Stimulated activated CD4-positive, alpha-beta T cell treated with anti-CD3 and anti-CD28 coated beads, Interleukin-4, amount 100 ng/mL, for 24 hours (primary cell): ENCODE results near the gene IL22RA2.
"Not testable (repeated sequence)": the region's sequence is repeated elsewhere in the genome, so short reads cannot be mapped to it uniquely, and the experiment has no call there.

Experiments
- DNase-seq: peaks from one replicate; pipeline ENCODE4 v3.0.0-alpha.2; 2020

IL22RA2 gene

GRCh38 chr6:137119196-137120104 lies 54.0 kb downstream of the IL22RA2 start:
- DNase-seq: no peak

DNA sequence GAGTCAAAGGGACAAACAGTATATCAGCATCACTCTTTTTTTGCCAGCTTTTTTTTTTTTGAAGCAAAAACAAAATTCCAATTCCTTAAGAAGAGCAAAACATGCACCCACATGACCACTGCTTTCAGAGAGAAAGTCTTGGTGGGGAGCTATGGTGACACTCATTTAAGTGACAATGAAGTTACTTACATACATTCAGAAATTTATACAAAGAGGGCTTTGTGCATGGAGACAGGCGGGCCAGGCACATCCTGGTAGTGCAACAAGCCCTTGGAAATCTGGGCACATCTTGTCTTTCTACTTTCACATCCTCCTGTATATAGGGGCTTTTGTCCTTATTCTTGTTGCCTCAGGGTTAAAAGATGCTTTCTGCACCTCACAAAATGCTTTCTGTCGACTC lies 55.9 kb downstream of the IL22RA2 start:
- DNase-seq: no peak

DNA sequence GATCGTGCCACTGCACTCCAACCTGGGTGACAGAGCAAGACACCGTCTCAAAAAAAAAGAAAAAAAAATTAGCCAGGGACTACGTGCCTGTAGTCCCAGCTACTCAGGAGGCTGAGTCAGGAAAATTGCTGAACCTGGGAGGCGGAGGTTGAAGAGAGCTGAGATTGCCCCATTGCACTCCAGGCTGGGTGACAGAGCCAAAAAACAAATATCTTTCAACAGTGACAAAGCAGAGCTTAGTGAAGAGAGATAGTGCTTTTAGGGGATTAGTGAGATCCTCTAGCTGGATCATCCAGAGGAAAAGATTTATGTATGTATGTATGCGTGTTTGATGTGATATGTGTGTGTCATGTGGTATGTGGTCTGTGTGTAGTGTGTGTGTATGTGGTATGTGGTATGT lies 56.6 kb downstream of the IL22RA2 start:
- no peak for DNase-seq

- no peak for DNase-seq
Measured at GRCh38 chr6:137115658-137116057, 57.8 kb downstream of the IL22RA2 start.

GRCh38 chr6:137112067-137112355 lies 61.4 kb downstream of the IL22RA2 start:
- DNase-seq: no peak

GRCh38 chr6:137111296-137112066 lies 62.0 kb downstream of the IL22RA2 start:
- no peak for DNase-seq

- DNase-seq: no peak
Measured at GRCh38 chr6:137107767-137108105, 65.7 kb downstream of the IL22RA2 start.

DNA sequence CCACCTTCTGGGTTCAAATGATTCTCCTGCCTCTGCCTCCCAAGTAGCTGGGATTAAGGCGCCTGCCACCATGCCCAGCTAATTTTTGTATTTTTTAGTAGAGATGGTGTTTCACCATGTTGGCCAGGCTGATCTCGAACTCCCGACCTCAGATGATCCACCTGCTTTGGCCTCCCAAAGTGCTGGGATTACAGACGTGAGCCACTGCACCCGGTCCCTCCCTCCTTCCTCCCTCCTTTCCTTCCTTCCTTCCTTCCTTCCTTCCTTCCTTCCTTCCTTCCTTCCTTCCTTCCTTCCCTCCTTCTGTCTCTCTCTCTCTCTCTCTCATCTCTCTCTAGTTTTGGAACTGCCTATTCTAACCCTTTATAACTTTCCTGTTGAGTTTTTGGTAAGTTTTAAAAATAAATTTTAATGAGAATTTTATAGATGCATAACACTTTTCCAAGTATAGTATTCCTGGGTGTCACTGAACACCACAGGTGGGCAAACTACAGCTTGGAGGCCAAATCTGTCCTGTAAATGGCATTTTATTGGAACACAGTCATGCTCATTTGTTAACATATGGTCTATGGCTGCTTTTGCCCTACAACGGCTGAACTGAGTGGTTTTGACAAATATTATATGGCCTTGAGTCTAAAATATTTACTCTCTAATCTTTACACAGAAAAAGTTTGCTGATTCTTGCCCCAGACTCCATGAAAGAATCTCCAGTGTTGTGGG lies 66.2 kb downstream of the IL22RA2 start:
- DNase-seq: not testable (repeated sequence)

DNA sequence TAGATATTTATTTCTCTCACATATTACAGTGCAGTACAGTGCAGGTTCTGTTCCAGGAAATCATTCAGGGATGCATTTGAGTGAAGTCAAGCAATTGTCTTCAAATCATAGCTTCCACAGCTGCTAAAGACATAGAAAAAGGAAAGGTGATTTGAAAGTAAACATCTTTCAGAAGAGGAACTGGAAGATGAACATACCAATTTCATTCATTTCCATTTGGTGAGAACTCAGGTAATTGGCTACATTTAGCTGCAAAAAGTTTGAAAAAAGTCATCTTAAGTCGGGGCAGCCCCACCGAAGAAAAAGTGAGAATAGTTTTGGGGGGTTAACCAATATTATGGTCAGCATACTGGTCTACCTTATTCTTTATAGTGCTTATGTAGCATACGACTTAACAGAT lies 67.3 kb downstream of the IL22RA2 start:
- no peak for DNase-seq

DNA sequence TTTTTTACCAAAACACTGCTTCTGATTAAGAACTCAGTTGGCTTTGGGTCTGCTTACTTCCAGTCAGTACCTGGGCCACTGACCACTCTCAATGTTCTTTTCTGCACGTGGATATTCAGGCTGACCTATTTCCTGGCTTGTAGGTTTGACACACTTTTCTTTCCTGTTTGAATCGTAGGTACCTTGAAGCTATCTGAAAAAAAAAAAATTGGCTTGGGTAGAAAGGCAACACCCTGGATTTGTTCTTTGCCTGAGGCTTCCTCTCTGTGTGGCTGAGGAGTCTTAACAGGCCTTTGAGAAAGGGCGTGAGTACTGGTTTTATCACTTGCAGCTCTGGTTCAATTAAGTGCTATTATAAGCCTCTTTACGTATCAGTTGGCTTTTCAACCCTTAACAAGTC lies 68.1 kb downstream of the IL22RA2 start:
- DNase-seq: no peak

GRCh38 chr6:137104926-137105325 lies 68.5 kb downstream of the IL22RA2 start:
- DNase-seq: no peak

DNA sequence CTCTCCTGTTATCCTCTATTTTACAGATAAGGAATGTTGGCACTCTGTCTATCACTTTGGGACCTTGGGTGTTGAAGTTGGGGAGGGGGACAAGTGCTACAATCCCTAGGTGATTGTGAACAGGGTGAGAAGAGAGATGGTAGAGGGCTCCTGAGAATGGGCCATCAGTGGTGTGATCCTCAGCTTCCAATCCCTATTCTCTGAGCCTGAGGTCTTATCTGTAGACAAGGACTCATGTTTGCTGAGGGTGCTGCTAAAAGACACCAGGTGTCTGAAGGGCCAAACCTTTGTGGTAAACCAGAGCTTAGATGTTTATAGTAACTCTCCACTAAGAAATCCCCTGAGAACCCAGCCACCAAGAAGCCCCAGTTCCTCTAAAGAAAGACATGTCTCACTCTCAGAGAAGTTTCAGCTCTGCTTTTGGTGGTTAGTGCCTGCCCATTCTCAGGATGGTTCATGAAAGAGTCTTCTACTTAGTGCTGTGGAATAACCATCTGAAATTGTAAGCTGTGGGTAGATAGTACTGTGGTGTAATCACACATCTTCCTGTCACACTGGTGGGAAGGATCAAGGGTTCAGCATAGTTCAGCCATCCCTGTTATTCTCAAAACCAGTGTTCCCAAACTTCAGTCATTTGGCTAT lies 70.5 kb downstream of the IL22RA2 start:
- DNase-seq: peak; percentile 11

- DNase-seq: no peak
Measured at GRCh38 chr6:137102050-137102848, 71.2 kb downstream of the IL22RA2 start.

GRCh38 chr6:137099689-137100403 lies 73.6 kb downstream of the IL22RA2 start:
- DNase-seq: no peak

- DNase-seq: no peak
Measured at GRCh38 chr6:137097526-137097925, 75.9 kb downstream of the IL22RA2 start.

DNA sequence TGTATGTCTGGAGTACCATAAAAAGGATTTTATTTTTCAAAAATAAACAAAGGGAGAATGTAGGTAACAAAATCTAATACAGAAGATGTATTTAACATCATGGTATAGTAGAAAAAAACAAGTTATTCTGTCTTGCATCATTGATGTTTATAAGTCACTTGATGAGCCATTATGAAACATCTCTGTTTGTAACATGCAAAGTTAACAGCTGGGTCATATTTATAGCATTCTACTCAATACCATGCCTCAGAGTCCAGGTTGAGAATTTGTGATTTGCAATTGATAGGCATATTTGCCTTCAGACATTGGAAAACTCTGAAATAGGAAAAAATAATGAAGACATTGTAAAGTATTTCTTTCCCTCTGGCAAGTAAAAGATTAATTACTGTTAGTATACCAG lies 76.4 kb downstream of the IL22RA2 start:
- no peak for DNase-seq

DNA sequence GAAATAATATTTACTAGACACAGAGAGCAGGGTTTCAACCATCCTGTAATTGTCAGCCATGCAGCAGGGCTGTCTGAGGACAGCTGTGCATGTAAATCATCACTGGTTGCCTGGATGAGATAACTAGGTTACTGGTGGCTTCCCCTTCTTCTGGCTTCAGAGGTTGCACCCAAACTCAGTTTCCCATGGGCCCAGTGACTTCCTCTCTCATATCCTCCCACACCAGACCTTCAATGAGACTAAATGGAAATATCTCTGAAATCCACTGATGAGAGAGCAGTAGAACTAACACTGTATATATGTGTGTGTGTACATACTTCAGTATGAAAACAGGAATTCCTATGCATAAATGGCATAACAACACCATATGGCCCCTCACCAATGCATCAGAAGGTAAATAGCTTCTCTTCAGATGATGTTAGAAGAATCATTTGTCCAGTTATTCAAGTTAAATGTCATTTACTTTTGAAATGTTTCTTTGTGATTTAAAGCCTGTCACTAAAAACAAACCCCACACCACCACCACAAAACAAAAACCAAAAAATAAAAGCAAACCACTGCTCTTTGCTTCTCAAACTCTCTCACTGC lies 77.7 kb downstream of the IL22RA2 start:
- no peak for DNase-seq

DNA sequence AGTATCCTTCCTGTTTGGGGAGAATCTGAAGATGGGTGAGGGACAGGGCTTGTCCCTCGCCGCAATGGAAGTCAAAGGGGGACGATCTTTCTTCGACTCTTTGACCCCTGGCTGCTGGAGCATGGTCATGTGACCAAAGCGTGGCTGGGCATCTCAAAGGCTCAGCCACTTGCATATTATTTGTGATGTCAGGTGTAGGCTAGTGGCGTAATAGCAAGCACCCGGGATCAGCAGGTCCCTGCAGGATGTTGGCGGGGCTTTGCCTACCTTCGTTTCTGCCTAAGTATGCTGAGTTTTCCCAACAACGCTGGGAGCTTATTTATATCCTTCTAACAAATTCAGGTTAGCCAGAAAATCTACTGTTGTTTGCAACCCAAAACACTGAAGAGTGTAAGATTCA lies 78.4 kb downstream of the IL22RA2 start:
- DNase-seq: no peak

- peak; percentile 57 for DNase-seq
Measured at GRCh38 chr6:137094411-137095008, 78.9 kb downstream of the IL22RA2 start.
